ENCODE results near the gene SREBF2.

SREBF2 gene

GRCh38 chr22:41906822-41907221 is 73.9 kb downstream of the SREBF2 start:
- DNase-seq (ENCODE audit: low read depth in 2 of 3, low spot score in 2 of 3), result no peak

DNA sequence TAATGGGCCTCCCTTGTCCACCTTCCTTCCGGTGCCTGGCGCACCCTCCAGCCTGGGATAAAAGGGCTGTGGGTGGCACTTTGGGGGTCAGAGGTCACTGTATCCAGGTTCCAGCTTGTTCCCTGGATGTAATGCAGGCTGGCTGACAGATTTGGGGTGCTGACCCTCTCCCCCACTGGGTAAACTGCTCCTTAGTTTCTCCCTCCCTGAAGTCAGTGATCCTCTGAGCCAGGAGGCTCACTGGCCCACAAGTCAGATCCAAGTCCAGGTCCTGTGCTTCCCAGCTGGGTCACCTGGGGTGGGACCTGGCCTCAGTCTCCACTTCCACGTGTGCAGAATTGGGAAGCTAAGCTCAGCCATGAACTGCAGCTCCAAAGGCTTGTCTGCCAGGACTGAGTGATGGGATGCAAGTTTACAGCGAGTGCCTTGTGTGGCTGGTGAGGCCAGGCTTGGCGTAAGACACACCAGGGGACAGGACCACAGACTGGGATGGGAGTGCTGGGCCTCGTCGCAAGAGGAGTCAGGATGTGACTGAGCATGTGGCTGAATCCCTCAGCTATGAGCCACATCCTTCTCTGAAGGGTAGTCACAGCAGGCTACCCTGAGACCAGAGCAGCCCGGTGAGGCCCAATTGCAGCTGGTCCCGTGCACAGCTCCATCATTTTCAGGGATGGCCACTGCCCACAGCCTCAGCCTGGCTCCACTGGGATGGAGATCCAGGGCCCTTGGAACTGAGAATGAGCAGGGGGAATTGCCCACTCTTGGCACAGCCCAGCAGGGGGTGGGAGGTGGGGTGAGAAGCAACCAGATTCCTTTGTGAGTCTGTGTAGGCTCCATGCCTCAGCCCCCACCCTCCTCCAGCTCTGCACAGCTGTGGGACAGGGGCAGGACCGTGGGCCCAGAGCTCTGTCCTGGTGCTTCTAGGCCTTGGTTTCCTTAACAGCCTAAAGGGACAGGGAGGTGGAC is 74.8 kb downstream of the SREBF2 start:
- DNase-seq (ENCODE audit: low read depth in 2 of 3, low spot score in 2 of 3), result no peak

GRCh38 chr22:41908411-41909309 is 75.8 kb downstream of the SREBF2 start:
- DNase-seq (ENCODE audit: low read depth in 2 of 3, low spot score in 2 of 3), result no peak

- no peak for DNase-seq (ENCODE audit: low read depth in 2 of 3, low spot score in 2 of 3)
These were observed 76.6 kb downstream of the SREBF2 start for GRCh38 chr22:41909310-41910049.

- no peak for DNase-seq (ENCODE audit: low read depth in 2 of 3, low spot score in 2 of 3)
These were observed 77.4 kb downstream of the SREBF2 start for GRCh38 chr22:41910050-41911000.

GRCh38 chr22:41911001-41911611 is 78.2 kb downstream of the SREBF2 start:
- no peak for DNase-seq (ENCODE audit: low read depth in 2 of 3, low spot score in 2 of 3)

- DNase-seq (ENCODE audit: low read depth in 2 of 3, low spot score in 2 of 3), result no peak
These were observed 79.6 kb downstream of the SREBF2 start for GRCh38 chr22:41912338-41913039.

- no peak for DNase-seq (ENCODE audit: low read depth in 2 of 3, low spot score in 2 of 3)
These were observed 80.3 kb downstream of the SREBF2 start for GRCh38 chr22:41913040-41913719.

DNA sequence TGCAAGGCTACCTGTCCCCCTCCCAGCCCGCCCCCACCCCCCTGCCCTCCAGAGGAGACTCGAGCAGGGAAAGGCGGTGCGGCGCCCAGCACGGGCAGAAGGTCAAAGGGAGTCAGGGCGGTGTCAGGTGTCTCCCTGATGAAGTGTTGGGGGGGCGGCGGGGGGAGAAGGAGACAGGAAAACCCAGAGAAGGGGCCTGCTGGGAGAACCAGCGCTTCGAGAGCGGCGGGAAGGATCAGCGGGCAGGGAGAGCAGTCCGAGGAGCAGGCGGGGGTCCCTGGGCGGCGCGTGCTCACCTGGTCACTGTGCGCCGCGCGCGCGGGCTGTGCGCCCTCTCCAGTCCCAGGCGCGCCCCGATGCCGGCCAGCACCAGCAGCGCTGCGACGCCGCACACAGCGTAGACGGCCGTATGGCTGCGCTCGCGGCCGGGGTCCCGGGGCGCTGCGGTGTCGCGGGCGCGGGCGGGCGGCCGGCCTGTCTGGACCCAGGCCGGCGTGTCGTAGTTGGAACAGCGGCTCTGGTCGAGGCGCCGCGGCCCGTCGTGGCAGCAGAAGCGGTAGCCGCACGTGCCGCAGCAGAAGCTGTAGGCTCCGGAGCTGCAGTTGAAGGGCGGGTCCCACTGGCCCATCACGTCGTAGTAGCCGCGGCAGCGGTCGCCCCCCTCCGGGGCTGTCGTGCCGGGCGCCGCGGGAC is 81.1 kb downstream of the SREBF2 start:
- DNase-seq (ENCODE audit: low read depth in 2 of 3, low spot score in 2 of 3), result no peak

DNA sequence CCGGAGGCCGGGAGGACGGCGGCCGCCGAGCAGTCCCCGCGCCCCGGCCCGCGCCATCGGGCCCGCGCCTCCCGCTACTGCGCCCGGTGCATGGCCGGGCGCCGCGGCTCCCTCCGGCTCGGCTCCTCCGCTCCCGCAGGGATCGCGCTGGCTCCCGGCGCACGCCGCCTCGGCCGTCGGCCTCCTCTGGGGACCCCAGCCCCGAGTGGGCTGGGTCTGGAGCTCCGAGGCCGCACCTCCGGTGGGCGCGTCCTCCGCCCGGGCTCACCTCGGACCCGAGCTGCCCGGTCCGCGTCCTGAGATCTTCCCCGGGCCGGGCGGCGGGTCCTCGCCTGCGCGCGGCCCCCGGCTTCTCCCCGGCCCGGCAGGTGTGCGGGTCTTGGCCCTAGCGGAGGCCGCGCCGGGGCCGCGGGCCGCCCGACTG is 81.7 kb downstream of the SREBF2 start:
- no peak for DNase-seq (ENCODE audit: low read depth in 2 of 3, low spot score in 2 of 3)

DNA sequence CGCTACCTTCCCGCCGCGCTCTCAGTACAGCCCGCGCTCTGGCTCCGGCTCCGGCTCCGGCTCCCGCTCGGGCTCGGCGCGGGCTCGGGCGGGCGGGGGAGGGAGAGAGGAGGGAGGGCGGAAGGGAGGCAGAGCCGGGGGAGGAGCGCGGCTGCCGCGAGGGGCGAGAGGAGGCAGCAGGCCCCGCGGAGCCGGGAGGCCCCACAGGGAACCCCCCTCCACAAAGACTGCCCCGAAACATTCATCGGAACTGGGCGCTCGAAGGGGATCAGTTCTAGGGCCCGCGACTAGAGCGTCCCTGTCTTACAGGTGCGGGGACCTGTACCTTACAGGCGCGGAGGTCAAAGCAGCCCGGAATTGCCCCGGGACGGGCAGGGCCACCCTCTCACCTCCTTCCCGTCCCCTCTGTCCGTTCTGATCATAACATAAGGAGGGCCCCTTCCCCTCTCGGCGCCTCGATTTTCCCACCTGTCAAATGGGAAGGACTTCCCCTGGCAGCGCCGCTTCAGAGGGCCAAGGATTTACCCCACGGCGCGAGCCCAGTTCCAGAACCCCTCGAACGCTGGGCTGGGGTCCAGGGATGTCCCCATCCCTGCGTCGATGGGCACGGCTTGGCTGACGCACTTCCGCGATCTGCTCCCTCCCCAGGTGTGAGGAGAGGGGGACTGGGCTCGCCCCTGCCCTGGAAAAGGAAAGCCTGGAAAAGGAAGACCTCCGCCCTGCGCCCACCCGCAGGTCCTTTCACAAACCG is 82.3 kb downstream of the SREBF2 start, which contains the start of gene SHISA8:
TSS of gene SHISA8 (minus strand) at position 40 of the 751 bp plus-strand sequence. CDS start 407 bp downstream, outside the sequence.
- no peak for DNase-seq (ENCODE audit: low read depth in 2 of 3, low spot score in 2 of 3)

DNA sequence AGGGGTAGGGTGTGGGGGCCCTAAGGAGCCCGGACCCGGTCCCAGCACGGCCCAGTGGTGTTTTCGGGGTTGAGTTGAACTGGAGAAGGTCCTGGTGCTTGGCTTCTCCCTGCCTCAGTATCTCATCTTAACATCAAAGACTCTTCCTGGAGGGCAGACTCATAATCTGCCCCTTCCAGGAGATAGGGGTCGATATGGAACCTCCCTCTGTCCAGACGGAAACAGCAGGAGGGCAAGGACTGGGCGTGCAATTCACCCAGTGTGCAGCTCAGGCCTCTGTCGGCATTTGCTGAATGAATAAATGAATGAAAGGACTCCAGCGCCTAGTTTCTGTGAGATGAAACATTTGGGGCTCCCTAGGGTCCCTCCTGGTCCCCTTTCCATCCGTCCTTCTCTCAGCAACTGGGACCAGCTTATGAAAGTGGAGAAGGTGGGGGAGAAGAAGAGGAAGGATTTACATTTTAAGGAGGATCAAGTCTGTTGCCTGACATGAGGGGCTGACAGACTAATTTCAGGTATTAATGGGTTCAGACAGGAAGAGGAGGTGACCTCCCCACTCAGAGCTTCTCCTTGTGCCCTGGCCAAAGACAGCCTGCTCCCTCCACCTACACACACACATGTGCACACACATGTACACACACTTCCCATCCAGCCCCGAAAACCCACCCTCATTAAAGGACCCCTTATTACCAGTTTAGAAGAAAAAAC is 83.0 kb downstream of the SREBF2 start:
- DNase-seq (ENCODE audit: low read depth in 2 of 3, low spot score in 2 of 3), result no peak

DNA sequence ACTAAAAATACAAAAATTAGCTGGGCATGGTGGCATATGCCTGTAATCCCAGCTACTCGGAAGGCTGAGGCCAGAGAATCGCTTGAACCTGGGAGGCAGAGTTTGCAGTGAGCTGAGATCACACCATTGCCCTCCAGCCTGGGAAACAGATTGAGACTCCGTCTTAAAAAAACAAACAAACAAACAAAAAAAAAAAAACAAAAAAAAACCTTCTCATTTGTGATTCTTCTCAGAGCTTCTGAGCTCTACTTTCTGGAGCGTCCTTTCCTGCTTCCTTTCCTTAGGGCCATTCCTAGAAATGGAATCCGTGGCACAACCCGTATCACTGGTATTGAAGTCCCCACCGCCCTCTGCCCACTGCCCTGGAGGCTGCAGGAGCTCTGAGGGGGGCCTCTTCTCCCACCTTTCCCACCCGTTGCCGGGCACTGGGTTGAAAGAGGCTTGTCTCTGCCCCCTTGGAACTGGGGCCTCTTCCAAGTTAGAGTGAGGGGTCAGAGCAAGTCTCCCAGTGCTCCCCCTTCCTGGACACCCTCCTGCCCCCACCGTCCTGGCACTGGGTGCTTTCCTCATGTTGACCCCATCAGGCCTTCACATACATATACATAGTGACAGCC is 83.9 kb downstream of the SREBF2 start:
- DNase-seq (ENCODE audit: low read depth in 2 of 3, low spot score in 2 of 3), result no peak

DNA sequence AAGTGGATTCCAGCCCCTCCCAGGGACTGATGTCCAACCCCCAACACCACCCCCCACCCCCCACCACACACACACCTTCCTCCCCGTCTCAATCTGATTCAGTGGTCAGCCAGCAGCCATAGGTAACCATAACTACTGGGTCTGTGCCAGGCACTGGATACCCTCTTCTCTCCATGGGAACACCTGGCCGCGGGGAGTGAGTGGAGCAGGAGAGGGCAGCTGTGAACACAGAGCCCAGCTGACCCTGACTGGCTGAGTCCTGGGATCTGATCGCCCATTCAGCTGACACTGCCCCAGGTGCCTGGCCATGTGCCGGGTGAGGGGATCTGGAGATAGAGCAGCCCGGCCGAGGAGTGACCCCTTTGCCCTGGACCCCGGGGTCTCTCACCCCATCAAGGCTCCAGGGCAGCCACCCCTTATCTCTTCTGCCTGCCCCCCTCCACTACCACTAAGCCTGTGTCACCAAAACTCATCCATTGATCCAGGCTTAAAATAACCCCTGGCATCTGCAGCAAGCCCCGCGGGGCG is 84.5 kb downstream of the SREBF2 start:
- no peak for DNase-seq (ENCODE audit: low read depth in 2 of 3, low spot score in 2 of 3)

- DNase-seq (ENCODE audit: low read depth in 2 of 3, low spot score in 2 of 3), result no peak
These were observed 85.2 kb downstream of the SREBF2 start for GRCh38 chr22:41917903-41918791.
